Brain microvascular endothelial cell (primary cell): ENCODE data around the gene PRR30.

Source experiments
- DNase-seq: peaks from one replicate; pipeline ENCODE4 v3.0.0-alpha.2; 2020
- H3K27ac ChIP-seq: fragments of 250-450 bp; sonication (Bioruptor Pico); 2 replicates; pipeline ENCODE4 v1.5.1; 2020; ENCODE audit warnings: mild to moderate bottlenecking, moderate library complexity
- H3K27me3 ChIP-seq: fragments of 250-450 bp; sonication (Bioruptor Pico); replicated peaks from 2 replicates; pipeline ENCODE4 v1.5.1; 2020; ENCODE audit warnings: mild to moderate bottlenecking
- H3K36me3 ChIP-seq: fragments of 250-450 bp; sonication (Bioruptor Pico); replicated peaks from 2 replicates; pipeline ENCODE4 v1.5.1; 2020; ENCODE audit warnings: mild to moderate bottlenecking
- H3K4me3 ChIP-seq: 2 replicates; pipeline ENCODE4 v1.5.1; 2011; ENCODE audit warnings: low read depth, mild to moderate bottlenecking, control low read depth, low read length, moderate library complexity
- in situ Hi-C: cut with HindIII; loops from 2 replicates; pipeline ENCODE4 v1.10.0; 2017; ENCODE audit warnings: low sequenced_read_pairs, low pct_ligation_motif_present
- TF ChIP-seq, protein P1 (sequence below): IDR thresholded peaks from 2 replicates; pipeline ENCODE4 v1.5.1; 2011; ENCODE audit warnings: low read depth, mild to moderate bottlenecking, moderate library complexity, low read length, control low read depth, inconsistent platforms; ENCODE audit errors: missing control alignments

PRR30 gene

DNA sequence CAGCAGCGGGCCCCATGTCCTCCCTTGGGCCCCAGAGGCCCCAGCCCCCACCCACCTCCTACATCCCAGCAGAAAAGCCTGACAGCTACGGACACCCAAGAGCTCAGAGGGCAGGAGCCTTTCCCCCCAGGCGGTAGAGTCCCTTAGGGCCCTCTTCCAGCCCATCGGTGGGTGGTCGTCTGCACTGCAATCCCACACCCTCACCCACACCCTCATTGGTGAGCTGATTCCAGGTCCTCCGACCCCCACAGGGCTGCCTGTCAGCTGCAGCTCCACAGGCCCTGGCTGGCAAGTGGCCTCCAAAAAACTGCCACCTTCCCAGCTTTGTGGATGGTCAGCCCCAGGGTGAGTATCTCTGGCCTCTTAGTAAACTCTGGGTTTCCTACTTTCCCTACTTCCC is 20.1 kb upstream of the PRR30 start:
- Histone ChIP-seq H3K27me3 (no peaks in the 10 kb centered on the region), H3K36me3 (no peaks in the 10 kb centered on the region), H3K4me3 (no peak overlapping the region), H3K27ac (no peak overlapping the region)
- no peak for DNase-seq
- in situ Hi-C loops: no loop called here
- TF ChIP-seq, protein P1, sequence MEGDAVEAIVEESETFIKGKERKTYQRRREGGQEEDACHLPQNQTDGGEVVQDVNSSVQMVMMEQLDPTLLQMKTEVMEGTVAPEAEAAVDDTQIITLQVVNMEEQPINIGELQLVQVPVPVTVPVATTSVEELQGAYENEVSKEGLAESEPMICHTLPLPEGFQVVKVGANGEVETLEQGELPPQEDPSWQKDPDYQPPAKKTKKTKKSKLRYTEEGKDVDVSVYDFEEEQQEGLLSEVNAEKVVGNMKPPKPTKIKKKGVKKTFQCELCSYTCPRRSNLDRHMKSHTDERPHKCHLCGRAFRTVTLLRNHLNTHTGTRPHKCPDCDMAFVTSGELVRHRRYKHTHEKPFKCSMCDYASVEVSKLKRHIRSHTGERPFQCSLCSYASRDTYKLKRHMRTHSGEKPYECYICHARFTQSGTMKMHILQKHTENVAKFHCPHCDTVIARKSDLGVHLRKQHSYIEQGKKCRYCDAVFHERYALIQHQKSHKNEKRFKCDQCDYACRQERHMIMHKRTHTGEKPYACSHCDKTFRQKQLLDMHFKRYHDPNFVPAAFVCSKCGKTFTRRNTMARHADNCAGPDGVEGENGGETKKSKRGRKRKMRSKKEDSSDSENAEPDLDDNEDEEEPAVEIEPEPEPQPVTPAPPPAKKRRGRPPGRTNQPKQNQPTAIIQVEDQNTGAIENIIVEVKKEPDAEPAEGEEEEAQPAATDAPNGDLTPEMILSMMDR: no peak

DNA sequence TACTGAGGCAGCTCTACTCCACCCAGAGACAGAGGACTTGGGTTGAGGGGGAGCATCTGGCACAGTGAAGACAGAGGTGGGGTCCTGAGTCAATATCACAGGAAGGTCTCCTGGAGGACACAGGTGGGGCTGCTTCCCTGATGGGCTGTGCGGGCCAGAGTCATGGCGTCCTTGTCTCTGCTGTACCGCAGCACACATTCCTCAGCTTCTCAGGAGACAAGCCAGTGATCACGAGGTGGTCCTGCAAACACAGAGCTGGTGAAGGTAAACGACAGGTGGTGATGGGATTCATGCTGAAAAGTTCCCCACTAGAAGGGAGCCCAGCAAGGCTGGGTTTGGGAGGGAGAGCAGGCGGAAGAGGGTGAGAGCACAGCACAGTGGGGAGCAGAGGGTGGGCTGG is 19.3 kb upstream of the PRR30 start:
- TF ChIP-seq, protein P1: no peak
- H3K4me3 ChIP-seq: no peak overlapping the region
- H3K27me3 ChIP-seq: peaks cover 3% of the 10 kb centered on the region
- no peaks in the 10 kb centered on the region for H3K36me3 ChIP-seq
- DNase-seq: no peak
- in situ Hi-C loops: no loop called here
- H3K27ac ChIP-seq: no peak overlapping the region

DNA sequence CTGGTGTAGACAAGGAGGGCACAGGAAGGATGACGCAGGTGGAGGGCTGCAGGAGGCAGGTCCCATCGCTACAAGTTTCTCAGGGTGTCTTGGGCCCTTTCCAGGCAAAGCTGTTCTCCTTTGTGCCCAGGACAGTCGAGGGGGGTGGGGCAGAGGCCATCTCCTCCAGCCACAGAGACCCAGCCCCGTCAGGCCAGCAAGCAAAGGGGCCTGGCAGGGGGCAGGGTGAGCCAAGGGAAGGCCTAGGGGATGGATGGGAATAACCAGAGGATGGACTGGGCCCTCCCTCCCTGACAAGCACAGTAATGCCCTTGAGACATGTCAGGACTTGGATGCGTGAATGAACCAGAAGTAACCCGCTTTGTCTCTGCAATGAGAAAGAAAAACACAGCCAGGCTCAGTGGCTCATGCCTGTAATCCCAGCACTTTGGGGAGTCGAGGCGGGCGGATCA is 15.9 kb upstream of the PRR30 start:
- Histone ChIP-seq H3K27ac (no peak overlapping the region), H3K4me3 (no peak overlapping the region), H3K27me3 (peaks cover 3% of the 10 kb centered on the region), H3K36me3 (no peaks in the 10 kb centered on the region)
- in situ Hi-C loops: no loop called here
- TF ChIP-seq, protein P1: no peak
- DNase-seq: no peak

DNA sequence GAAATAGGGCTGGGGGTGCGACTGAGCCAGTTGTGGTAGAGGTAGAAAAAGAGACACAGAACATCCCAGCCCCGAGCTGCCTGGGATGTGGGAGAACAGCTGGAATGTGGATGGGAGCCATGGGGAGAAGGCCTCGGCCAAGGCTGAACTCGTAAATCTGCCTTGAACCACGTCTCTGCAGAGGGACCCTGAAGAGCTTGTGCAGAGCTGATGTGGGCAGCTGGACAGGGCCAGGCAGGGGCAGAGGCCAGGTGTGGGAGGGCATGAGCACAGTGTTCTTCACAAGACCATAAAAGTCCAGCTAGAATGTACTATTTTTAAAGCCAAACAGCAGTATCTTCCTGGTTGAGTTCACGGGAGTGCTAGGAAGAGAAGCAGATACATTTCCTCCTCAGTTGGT is 15.3 kb upstream of the PRR30 start:
- in situ Hi-C loops: no loop called here
- TF ChIP-seq, protein P1: no peak
- H3K36me3 ChIP-seq: no peaks in the 10 kb centered on the region
- DNase-seq: no peak
- H3K4me3 ChIP-seq: no peak overlapping the region
- H3K27ac ChIP-seq: no peak overlapping the region
- H3K27me3 ChIP-seq: peaks cover 5% of the 10 kb centered on the region

DNA sequence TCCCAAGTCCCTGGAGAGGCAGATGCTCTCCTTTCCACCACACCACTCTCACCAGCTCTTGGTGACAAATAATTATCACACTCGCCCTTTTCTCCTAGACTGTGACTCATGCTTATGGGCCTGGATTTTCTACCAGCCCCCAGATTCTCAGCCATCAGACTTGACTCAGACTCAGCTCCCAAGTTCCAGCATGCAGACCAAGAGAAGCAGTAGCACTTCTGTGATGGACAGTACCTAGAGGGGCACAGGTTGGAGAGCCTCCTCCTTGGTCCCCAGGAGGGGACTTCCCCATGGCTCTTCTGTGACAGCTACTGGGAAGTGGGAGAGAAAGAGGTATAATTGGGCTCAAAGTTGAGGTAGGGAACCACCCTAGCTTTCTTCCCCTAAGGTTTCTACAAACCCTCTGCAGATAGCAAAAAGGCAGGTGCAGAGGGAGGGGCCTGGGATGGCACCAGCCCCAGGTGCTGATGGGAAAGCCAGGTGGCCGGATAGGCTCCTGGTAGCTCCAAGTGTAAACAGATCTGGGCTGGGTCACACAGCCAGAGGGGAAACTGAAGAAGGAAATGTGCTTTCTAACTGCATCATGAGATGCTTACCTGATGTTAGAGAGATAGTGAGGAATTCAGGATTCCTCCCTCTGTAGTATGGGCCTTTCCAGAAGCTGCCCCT is 13.7 kb upstream of the PRR30 start:
- Histone ChIP-seq H3K27me3 (peaks cover 5% of the 10 kb centered on the region), H3K36me3 (no peaks in the 10 kb centered on the region), H3K4me3 (no peak overlapping the region), H3K27ac (no peak overlapping the region)
- peak; percentile 59 for DNase-seq
- TF ChIP-seq, protein P1: no peak
- in situ Hi-C loops: no loop called here

DNA sequence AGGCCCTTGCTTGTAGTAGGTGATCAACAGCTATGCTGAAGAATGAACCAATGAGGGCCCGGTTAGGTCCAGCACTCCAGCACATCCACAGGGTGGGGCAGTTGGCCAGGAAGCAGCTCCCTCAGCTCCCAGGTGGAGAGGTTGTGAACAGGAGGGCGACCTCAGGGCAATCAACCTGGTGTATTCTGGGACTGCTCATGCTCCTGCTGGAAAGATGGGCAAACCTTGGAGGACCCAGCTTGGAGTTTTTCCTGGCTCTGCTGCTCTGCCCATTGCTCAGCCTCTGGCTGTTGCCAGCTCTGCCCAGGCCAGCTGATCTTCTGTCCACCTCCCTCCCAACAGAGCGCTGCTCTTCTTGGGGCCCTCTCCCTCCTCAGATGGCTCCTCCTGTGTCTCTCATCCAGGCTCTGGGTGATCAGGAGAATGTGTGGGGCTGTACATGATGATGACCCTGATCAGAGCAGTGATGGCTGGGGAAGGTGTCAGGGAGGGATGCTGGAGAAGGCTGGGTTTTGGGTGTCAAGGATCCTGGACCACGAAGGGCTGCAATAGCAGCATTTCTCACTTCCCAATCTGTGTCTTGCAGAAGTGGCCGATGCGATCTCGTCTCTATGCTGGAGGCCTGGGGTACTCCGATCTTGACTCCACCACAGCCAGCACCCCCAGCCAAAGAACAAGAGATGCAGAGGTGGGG is 13.0 kb upstream of the PRR30 start:
- TF ChIP-seq, protein P1: no peak

More for the DNA sequence above, 13.0 kb upstream of the PRR30 start:
- Histone ChIP-seq H3K27me3 (peaks cover 5% of the 10 kb centered on the region), H3K36me3 (no peaks in the 10 kb centered on the region), H3K27ac (no peak overlapping the region), H3K4me3 (no peak overlapping the region)
- no peak for DNase-seq
- in situ Hi-C loops: no loop called here
